Vagina (tissue), 2 donors: ENCODE measurements around the gene RAG1.

ENCODE experiments used
- POLR2A ChIP-seq, 2 donors: fragments of 450-650 bp; IDR thresholded peaks; one replicate each; pipeline ENCODE4 v1.6.1; 2017; ENCODE audit warnings: antibody characterized with exemption in 2 of 2, mild to moderate bottlenecking in 2 of 2, moderate library complexity in 2 of 2
- POLR2AphosphoS5 ChIP-seq, 2 donors: sonication (generic); formaldehyde crosslinking; IDR thresholded peaks; one replicate each; pipeline ENCODE4 v1.9.0; 2017; ENCODE audit warnings: antibody characterized with exemption in 2 of 2, mild to moderate bottlenecking in 2 of 2, low read depth in 1 of 2; ENCODE audit not compliant: insufficient read depth in 1 of 2

DNA sequence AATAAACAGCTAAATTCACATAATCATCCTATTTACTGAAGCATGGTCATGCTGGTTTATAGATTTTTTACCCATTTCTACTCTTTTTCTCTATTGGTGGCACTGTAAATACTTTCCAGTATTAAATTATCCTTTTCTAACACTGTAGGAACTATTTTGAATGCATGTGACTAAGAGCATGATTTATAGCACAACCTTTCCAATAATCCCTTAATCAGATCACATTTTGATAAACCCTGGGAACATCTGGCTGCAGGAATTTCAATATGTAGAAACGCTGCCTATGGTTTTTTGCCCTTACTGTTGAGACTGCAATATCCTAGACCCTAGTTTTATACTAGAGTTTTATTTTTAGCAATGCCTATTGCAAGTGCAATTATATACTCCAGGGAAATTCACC is 10.7 kb downstream of the RAG1 start:
- TF ChIP-seq POLR2A (IDR thresholded peaks at IDR 0.05): no peak
- no peak for TF ChIP-seq POLR2AphosphoS5 (IDR thresholded peaks at IDR 0.05; ENCODE audit: insufficient read depth in 1 of 2, low read depth in 1 of 2)
